SH-SY5Y (cell line): ENCODE data around the gene MYL10.

Source experiments
- GATA2 ChIP-seq: IDR thresholded peaks from 2 replicates; pipeline ENCODE4 v1.6.1; 2011; ENCODE audit warnings: mild to moderate bottlenecking, low read depth, low read length
- GATA3 ChIP-seq: IDR thresholded peaks from 2 replicates; pipeline ENCODE4 v1.6.1; 2011; ENCODE audit warnings: low read depth, mild to moderate bottlenecking, low read length, moderate library complexity

DNA sequence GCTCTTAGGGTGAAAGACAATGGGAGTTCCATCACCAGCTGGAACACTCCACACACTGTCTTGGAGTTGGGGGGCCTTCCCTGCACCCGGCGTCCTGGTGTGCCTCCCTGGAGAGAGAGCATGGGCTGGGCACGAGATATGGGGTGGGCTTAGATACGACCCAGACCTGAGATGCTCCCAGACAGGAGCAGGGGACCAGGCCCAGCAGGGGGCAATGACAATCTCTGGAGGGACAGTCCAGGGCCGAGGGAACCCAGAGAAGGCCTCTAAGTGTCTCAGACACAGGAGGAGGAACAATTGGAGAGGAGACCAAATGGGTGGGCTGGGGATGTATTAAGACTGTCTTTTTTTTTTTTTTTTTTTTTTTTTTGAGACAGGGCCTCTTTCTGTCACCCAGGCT is 40.0 kb downstream of the MYL10 start:
- TF ChIP-seq GATA2 (no peak), GATA3 (no peak)
